H9 (cell line): ENCODE data around the gene KIF26B. TPM values are rescaled to one million over a fixed set of nuclear protein-coding genes. Genes with fewer than 3 reads are reported as not detected.

Experiments used
- DNase-seq: peaks from one replicate; pipeline ENCODE4 v3.0.0-alpha.2; 2017
- H2AFZ ChIP-seq: one replicate; pipeline ENCODE4 v1.6.1; 2013; ENCODE audit warnings: mild to moderate bottlenecking, low read length, control low read depth, moderate library complexity
- H2AK5ac ChIP-seq: 2 replicates; pipeline ENCODE4 v1.6.1; 2013; ENCODE audit warnings: low read length, control low read depth, mixed read lengths; ENCODE audit not compliant: insufficient read length
- H2BK120ac ChIP-seq: one replicate; pipeline ENCODE4 v1.6.1; 2013; ENCODE audit warnings: low read depth, mild to moderate bottlenecking, low read length, control low read depth, inconsistent platforms; ENCODE audit not compliant: poor library complexity, severe bottlenecking
- H2BK12ac ChIP-seq: 2 replicates; pipeline ENCODE4 v1.6.1; 2013; ENCODE audit warnings: low read length, control low read depth, mixed read lengths, low read depth; ENCODE audit not compliant: insufficient read length
- H2BK15ac ChIP-seq: 2 replicates; pipeline ENCODE4 v1.6.1; 2013; ENCODE audit warnings: low read depth, low read length, control low read depth
- H2BK20ac ChIP-seq: one replicate; pipeline ENCODE4 v1.6.1; 2013; ENCODE audit warnings: low read depth, mild to moderate bottlenecking, low read length, control low read depth, inconsistent platforms; ENCODE audit not compliant: poor library complexity, severe bottlenecking
- H2BK5ac ChIP-seq: 2 replicates; pipeline ENCODE4 v1.6.1; 2013; ENCODE audit warnings: low read length, control low read depth, mixed read lengths; ENCODE audit not compliant: insufficient read length
- H3K14ac ChIP-seq: 2 replicates; pipeline ENCODE4 v1.6.1; 2013; ENCODE audit warnings: low read length, control low read depth; ENCODE audit not compliant: insufficient read depth
- H3K18ac ChIP-seq: 2 replicates; pipeline ENCODE4 v1.6.1; 2013; ENCODE audit warnings: low read depth, mild to moderate bottlenecking, mixed read lengths, low read length, control low read depth; ENCODE audit not compliant: insufficient read length
- H3K23ac ChIP-seq: 2 replicates; pipeline ENCODE4 v1.6.1; 2013; ENCODE audit warnings: low read length, control low read depth, mixed read lengths, low read depth; ENCODE audit not compliant: insufficient read length
- H3K23me2 ChIP-seq: 2 replicates; pipeline ENCODE4 v1.6.1; 2013; ENCODE audit warnings: low read depth, mild to moderate bottlenecking, mixed read lengths, low read length, control low read depth; ENCODE audit not compliant: insufficient read length, poor library complexity, severe bottlenecking
- H3K27ac ChIP-seq: 2 replicates; pipeline ENCODE4 v1.5.1; 2013; ENCODE audit warnings: low read length, control low read depth, mixed read lengths, low read depth; ENCODE audit not compliant: insufficient read length
- H3K27me3 ChIP-seq: 2 replicates; pipeline ENCODE4 v1.6.1; 2013; ENCODE audit warnings: low read length, control low read depth, inconsistent platforms; ENCODE audit not compliant: insufficient read depth
- H3K4ac ChIP-seq: 2 replicates; pipeline ENCODE4 v1.6.1; 2013; ENCODE audit warnings: low read depth, mild to moderate bottlenecking, control low read depth, inconsistent platforms, low read length, moderate library complexity
- H3K4me1 ChIP-seq: 2 replicates; pipeline ENCODE4 v1.6.1; 2013; ENCODE audit warnings: low read length, control low read depth, inconsistent platforms; ENCODE audit not compliant: insufficient read depth
- H3K4me2 ChIP-seq: 2 replicates; pipeline ENCODE4 v1.6.1; 2013; ENCODE audit warnings: low read length, control low read depth, mixed read lengths; ENCODE audit not compliant: insufficient read length, insufficient read depth
- H3K56ac ChIP-seq: 2 replicates; pipeline ENCODE4 v1.6.1; 2013; ENCODE audit warnings: low read depth, mild to moderate bottlenecking, mixed read lengths, low read length, control low read depth; ENCODE audit not compliant: insufficient read length
- H3K79me1 ChIP-seq: 2 replicates; pipeline ENCODE4 v1.6.1; 2013; ENCODE audit warnings: low read depth, mild to moderate bottlenecking, moderate library complexity, low read length, control low read depth, inconsistent platforms; ENCODE audit not compliant: insufficient read depth, poor library complexity, severe bottlenecking
- H3K79me2 ChIP-seq: 2 replicates; pipeline ENCODE4 v1.6.1; 2013; ENCODE audit warnings: low read length, control low read depth, inconsistent platforms; ENCODE audit not compliant: insufficient read depth
- H3K9ac ChIP-seq: 2 replicates; pipeline ENCODE4 v1.6.1; 2013; ENCODE audit warnings: low read length, control low read depth, mixed read lengths; ENCODE audit not compliant: insufficient read length; ENCODE audit errors: extremely low read depth
- H3K9me3 ChIP-seq: one replicate; pipeline ENCODE4 v1.6.1; 2013; ENCODE audit warnings: low read depth, low read length, inconsistent platforms; ENCODE audit not compliant: control insufficient read depth
- H3T11ph ChIP-seq: one replicate; pipeline ENCODE4 v1.6.1; 2013; ENCODE audit warnings: mild to moderate bottlenecking, low read length, control low read depth, inconsistent platforms
- H4K20me1 ChIP-seq: one replicate; pipeline ENCODE4 v1.6.1; 2013; ENCODE audit not compliant: control insufficient read depth, insufficient read length, insufficient read depth
- H4K5ac ChIP-seq: 2 replicates; pipeline ENCODE4 v1.6.1; 2013; ENCODE audit warnings: low read depth, mild to moderate bottlenecking, mixed read lengths, low read length, control low read depth; ENCODE audit not compliant: insufficient read length
- H4K8ac ChIP-seq: replicated peaks from 2 replicates; pipeline ENCODE4 v1.6.1; 2013; ENCODE audit warnings: low read length, control low read depth, mixed read lengths, low read depth; ENCODE audit not compliant: insufficient read length
- H4K91ac ChIP-seq: 2 replicates; pipeline ENCODE4 v1.6.1; 2013; ENCODE audit warnings: low read depth, mild to moderate bottlenecking, moderate library complexity, mixed read lengths, low read length, control low read depth; ENCODE audit not compliant: insufficient read length
- H3K27ac Mint-ChIP-seq, 3 experiments: 2 replicates in 2 of 3; 3 replicates in 1 of 3; pipeline ENCODE4 v1.8.0; 2020 to 2021; ENCODE audit warnings: mixed read lengths in 3 of 3, mild to moderate bottlenecking in 1 of 3, moderate library complexity in 1 of 3
- H3K27me3 Mint-ChIP-seq: 2 replicates; pipeline ENCODE4 v1.8.0; 2021; ENCODE audit warnings: low read depth, mild to moderate bottlenecking, moderate library complexity, mixed read lengths
- H3K36me3 Mint-ChIP-seq, 3 experiments: 2 replicates in 2 of 3; 3 replicates in 1 of 3; pipeline ENCODE4 v1.8.0; 2020 to 2021; ENCODE audit warnings: low read depth in 3 of 3, mixed read lengths in 3 of 3; ENCODE audit not compliant: insufficient read depth in 1 of 3
- H3K4me1 Mint-ChIP-seq, 2 experiments: 2 replicates each; pipeline ENCODE4 v1.8.0; 2020; ENCODE audit warnings: mixed read lengths in 2 of 2
- H3K4me3 Mint-ChIP-seq, 2 experiments: 2 replicates in 1 of 2; 3 replicates in 1 of 2; pipeline ENCODE4 v1.8.0; 2020 to 2021; ENCODE audit warnings: mild to moderate bottlenecking in 2 of 2, mixed read lengths in 2 of 2, moderate library complexity in 1 of 2
- H3K9me3 Mint-ChIP-seq, 2 experiments: 2 replicates in 1 of 2; 3 replicates in 1 of 2; pipeline ENCODE4 v1.8.0; 2020; ENCODE audit warnings: mild to moderate bottlenecking in 2 of 2, mixed read lengths in 2 of 2, moderate library complexity in 1 of 2
- WGBS: extraction: QIAGEN DNeasy Blood & Tissue Kit; methylation state at CpG from one replicate; pipeline ENCODE4 v1.1.7; 2013; ENCODE audit warnings: missing lambda C conversion rate, low lambda C conversion rate, mixed read lengths; ENCODE audit not compliant: insufficient read length; ENCODE audit errors: extremely low coverage; 5-methylcytosine and 5-hydroxymethylcytosine counted together
- total RNA-seq: library from RNA; stranded (reverse); gene quantifications from 2 replicates; pipeline ENCODE4 v1.2.1, GENCODE V29; 2021
- TF ChIP-seq, protein P1 (sequence below): fragments of 200-600 bp; sonication (generic); conservative IDR thresholded peaks from 3 replicates; pipeline ENCODE4 v1.8.0; 2021; ENCODE audit warnings: antibody characterized with exemption, mild to moderate bottlenecking

The KIF26B gene
- total RNA-seq, 1 experiment from 2014 or later = 0.13 TPM

DNA sequence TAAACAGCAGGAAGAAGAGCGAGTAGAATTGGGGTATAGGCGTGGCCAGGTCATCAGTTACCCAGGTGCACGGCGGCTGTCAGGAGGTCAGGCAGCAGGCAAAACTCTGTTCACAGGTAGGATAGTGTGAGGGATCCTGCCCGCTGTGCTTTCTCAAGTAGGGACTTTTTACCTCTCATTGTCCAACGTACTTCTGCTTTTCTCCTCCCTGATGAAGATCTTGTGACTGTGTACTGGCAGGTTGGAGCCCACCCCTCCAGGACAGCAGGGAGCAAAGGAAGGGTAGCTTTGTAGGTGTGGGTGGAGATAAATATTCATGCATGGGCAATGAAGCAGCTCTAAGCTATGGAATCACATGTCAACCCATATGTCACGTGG is 373.5 kb downstream of the KIF26B start:
- H3T11ph ChIP-seq = no peak overlapping the region
- no peak overlapping the region for H3K27ac Mint-ChIP-seq

More for the DNA sequence above, 373.5 kb downstream of the KIF26B start:
- Histone ChIP-seq H3K4me2 (no peak overlapping the region), H3K23ac (no peak overlapping the region), H2AFZ (no peak overlapping the region), H3K18ac (no peak overlapping the region), H2BK5ac (no peak overlapping the region), H3K79me1 (no peaks in the 10 kb centered on the region), H3K4me1 (no peaks in the 10 kb centered on the region), H3K56ac (no peak overlapping the region), H3K9ac (no peak overlapping the region), H2BK120ac (no peak overlapping the region), H3K23me2 (no peaks in the 10 kb centered on the region), H3K27me3 (no peaks in the 10 kb centered on the region), H2BK15ac (no peak overlapping the region), H2BK20ac (no peak overlapping the region), H3K4ac (no peak overlapping the region), H3K14ac (no peak overlapping the region), H4K8ac (no peak overlapping the region), H4K5ac (no peak overlapping the region), H3K9me3 (no peaks in the 10 kb centered on the region), H4K20me1 (no peaks in the 10 kb centered on the region), H3K27ac (no peak overlapping the region), H3K79me2 (no peaks in the 10 kb centered on the region), H4K91ac (no peak overlapping the region), H2AK5ac (no peak overlapping the region), H2BK12ac (no peak overlapping the region)
- TF ChIP-seq, protein P1, sequence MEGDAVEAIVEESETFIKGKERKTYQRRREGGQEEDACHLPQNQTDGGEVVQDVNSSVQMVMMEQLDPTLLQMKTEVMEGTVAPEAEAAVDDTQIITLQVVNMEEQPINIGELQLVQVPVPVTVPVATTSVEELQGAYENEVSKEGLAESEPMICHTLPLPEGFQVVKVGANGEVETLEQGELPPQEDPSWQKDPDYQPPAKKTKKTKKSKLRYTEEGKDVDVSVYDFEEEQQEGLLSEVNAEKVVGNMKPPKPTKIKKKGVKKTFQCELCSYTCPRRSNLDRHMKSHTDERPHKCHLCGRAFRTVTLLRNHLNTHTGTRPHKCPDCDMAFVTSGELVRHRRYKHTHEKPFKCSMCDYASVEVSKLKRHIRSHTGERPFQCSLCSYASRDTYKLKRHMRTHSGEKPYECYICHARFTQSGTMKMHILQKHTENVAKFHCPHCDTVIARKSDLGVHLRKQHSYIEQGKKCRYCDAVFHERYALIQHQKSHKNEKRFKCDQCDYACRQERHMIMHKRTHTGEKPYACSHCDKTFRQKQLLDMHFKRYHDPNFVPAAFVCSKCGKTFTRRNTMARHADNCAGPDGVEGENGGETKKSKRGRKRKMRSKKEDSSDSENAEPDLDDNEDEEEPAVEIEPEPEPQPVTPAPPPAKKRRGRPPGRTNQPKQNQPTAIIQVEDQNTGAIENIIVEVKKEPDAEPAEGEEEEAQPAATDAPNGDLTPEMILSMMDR = no peak
- no CpG with 5 or more reads among the region's 7 CpGs for WGBS
- Mint-ChIP-seq H3K36me3 (no peaks in the 10 kb centered on the region), H3K4me3 (no peak overlapping the region), H3K9me3 (no peaks in the 10 kb centered on the region), H3K4me1 (peaks cover 2% of the 10 kb centered on the region in 2 experiments; a peak in 1 of 4 replicates), H3K27me3 (peaks cover 4% of the 10 kb centered on the region; the same call in 1 of the 2 replicates)
- DNase-seq = no peak
